Breast epithelium (tissue), 3 donors: Measurements from ENCODE around the gene SUGP2.

Experiments used
- POLR2A ChIP-seq: fragments of 450-650 bp; IDR thresholded peaks from one replicate; pipeline ENCODE4 v1.6.1; 2016; ENCODE audit warnings: antibody characterized with exemption, mild to moderate bottlenecking, moderate library complexity
- POLR2AphosphoS5 ChIP-seq, 3 donors: sonication (generic); formaldehyde crosslinking; IDR thresholded peaks; one replicate each; pipeline ENCODE4 v1.6.1; 2017; ENCODE audit warnings: antibody characterized with exemption in 3 of 3
- TF ChIP-seq, protein P1 (sequence below), 3 donors: fragments of 450-650 bp; IDR thresholded peaks; one replicate each; pipeline ENCODE4 v1.5.1; 2016 to 2017; ENCODE audit warnings: antibody characterized with exemption in 3 of 3, mild to moderate bottlenecking in 3 of 3, moderate library complexity in 3 of 3

- TF ChIP-seq, protein P1, sequence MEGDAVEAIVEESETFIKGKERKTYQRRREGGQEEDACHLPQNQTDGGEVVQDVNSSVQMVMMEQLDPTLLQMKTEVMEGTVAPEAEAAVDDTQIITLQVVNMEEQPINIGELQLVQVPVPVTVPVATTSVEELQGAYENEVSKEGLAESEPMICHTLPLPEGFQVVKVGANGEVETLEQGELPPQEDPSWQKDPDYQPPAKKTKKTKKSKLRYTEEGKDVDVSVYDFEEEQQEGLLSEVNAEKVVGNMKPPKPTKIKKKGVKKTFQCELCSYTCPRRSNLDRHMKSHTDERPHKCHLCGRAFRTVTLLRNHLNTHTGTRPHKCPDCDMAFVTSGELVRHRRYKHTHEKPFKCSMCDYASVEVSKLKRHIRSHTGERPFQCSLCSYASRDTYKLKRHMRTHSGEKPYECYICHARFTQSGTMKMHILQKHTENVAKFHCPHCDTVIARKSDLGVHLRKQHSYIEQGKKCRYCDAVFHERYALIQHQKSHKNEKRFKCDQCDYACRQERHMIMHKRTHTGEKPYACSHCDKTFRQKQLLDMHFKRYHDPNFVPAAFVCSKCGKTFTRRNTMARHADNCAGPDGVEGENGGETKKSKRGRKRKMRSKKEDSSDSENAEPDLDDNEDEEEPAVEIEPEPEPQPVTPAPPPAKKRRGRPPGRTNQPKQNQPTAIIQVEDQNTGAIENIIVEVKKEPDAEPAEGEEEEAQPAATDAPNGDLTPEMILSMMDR (IDR thresholded peaks at IDR 0.05) = no peak
- TF ChIP-seq POLR2A (no peak), POLR2AphosphoS5 (IDR thresholded peaks at IDR 0.05) (no peak)
Observed at GRCh38 chr19:18961767-18962620, 71.3 kb downstream of the SUGP2 start.
